Lower leg skin (tissue), 3 donors: Measurements from ENCODE around the gene CTBP1.

Source experiments
- CTCF ChIP-seq, 3 donors: fragments of 450-650 bp; IDR thresholded peaks; one replicate each; pipeline ENCODE4 v1.5.1; 2016; ENCODE audit warnings: antibody characterized with exemption in 3 of 3, mild to moderate bottlenecking in 3 of 3, moderate library complexity in 2 of 3
- POLR2A ChIP-seq, 2 donors: fragments of 450-650 bp; IDR thresholded peaks; one replicate each; pipeline ENCODE4 v1.6.1; 2016 to 2017; ENCODE audit warnings: antibody characterized with exemption in 2 of 2, mild to moderate bottlenecking in 1 of 2, moderate library complexity in 1 of 2

DNA sequence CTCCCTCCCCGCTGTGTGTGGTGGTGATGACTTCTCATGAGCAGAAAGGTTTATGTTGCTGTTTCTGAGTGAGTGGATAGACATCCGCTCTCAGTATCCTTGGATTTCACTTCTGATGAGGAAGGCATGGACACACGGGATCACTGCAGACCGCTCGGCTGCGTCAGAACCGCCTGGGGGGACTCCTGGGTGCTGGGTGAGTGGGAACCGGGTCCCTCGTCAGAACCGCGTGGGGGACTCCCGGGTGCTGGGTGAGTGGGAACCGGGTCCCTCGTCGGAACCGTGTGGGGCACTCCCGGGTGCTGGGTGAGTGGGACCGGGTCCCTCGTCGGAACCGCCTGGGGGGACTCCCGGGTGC lies 9.0 kb downstream of the CTBP1 start:
- no peak for TF ChIP-seq CTCF (IDR thresholded peaks at IDR 0.05)
- TF ChIP-seq POLR2A (IDR thresholded peaks at IDR 0.05), result no peak
